Head of caudate nucleus (tissue), 42 donors: ENCODE data around the gene PAEP.
A peak's percentile ranks its signal among the peaks of the same experiment; 100 is the strongest.

Experiments
- DNase-seq, 42 donors: peaks; one replicate each; pipeline versions ENCODE4 v3.0.0 to v3.0.0-alpha.2; 2020 to 2021; ENCODE audit warnings: mixed read lengths in 7 of 42
- intact Hi-C: fragments of 100-400 bp; cut with DNase I; formaldehyde crosslinking; loops from one replicate; pipeline ENCODE4 v1.15.0; 2022

Gene PAEP

DNA sequence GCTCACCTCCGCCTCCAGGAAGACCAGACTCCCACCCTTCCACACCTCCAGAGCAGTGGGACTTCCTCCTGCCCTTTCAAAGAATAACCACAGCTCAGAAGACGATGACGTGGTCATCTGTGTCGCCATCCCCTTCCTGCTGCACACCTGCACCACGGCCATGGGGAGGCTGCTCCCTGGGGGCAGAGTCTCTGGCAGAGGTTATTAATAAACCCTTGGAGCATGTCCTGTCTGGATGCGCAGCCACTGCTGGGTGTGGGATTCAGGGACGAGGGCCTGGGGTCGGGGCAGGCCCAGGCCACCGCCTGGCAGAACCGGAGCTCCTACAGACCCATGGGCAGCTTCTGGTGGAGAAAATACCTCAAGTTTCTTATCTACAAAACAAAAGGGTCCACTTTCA lies 5.0 kb downstream of the PAEP start:
- DNase-seq: peak in 4 of 42 donors; percentile 8 to 13 (median 10)
- intact Hi-C loops: no loop called here

GRCh38 chr9:135567311-135567710 lies 5.8 kb downstream of the PAEP start:
- intact Hi-C loops: no loop called here
- DNase-seq: peak in 4 of 42 donors; percentile 3 to 25 (median 6)

- intact Hi-C loops: no loop called here
- peak in 2 of 42 donors; percentile 1 to 23 for DNase-seq
Measured at GRCh38 chr9:135568026-135568425, 6.5 kb downstream of the PAEP start.

DNA sequence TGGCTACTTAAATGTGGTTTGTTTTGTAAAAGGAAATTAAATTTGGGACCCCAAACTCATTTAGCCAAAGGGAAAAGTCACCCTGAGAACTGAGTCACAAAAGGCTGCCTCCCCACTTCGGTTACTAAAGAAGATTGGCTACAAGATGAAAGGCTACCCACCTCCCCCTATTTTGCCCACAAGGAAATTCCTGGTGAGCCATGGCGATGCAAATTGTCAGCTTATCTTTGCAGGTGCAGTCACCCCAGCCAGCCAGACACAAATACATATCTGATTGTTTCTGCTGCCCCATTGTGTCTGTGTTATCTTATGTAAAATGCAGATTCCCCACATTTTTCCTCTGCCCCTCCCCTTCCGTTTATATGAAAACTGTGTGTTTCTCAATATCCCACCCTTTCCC lies 8.9 kb downstream of the PAEP start:
- DNase-seq: no peak
- intact Hi-C loops: no loop called here

DNA sequence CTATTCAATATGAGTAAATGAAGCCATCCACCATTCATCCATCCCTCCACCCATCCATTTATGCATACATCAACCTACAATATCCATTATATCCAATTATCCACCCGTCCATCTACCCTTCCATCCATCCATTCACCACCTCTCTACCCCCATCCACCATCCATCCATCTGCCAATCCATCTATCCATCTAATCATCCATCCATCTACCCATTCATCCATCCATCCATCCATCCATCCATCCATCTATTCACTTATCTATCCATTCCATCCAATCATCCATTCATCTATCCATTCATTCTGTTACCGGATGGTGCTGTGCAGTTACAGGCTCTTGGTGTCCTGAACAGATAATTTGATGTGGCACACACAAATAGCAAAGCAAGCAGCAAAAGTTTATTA lies 10.7 kb downstream of the PAEP start:
- DNase-seq: no peak

GRCh38 chr9:135573124-135573523 lies 11.6 kb downstream of the PAEP start:
- DNase-seq: no peak
- intact Hi-C loops: no loop called here

More for the DNA sequence above, 10.7 kb downstream of the PAEP start:
- intact Hi-C loops: no loop called here

- peak in 3 of 42 donors; percentile 3 to 35 (median 10) for DNase-seq
- intact Hi-C loops: no loop called here
Measured at GRCh38 chr9:135574331-135574730, 12.8 kb downstream of the PAEP start.

DNA sequence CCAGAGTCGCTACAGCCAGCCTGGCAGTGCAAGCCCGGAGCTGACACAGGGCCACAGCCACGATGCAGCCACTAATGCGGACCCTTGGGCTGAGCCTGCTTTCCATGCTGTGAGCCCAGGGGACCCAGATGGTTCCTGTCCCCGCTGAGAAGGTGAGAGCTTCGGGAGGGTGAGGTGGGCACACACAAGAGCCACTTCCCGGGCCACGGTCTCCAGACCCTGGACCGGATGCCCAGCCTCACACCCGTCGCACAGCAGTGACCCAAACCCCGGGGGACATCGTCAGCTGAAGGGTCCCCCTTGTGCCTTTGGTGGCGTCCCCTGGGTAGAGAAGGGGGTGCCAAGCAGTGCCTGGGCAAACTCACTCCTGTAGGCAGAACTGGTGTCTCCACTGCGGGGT lies 13.4 kb downstream of the PAEP start:
- DNase-seq: peak in 3 of 42 donors; percentile 3 to 28 (median 7)
- intact Hi-C loops: no loop called here

DNA sequence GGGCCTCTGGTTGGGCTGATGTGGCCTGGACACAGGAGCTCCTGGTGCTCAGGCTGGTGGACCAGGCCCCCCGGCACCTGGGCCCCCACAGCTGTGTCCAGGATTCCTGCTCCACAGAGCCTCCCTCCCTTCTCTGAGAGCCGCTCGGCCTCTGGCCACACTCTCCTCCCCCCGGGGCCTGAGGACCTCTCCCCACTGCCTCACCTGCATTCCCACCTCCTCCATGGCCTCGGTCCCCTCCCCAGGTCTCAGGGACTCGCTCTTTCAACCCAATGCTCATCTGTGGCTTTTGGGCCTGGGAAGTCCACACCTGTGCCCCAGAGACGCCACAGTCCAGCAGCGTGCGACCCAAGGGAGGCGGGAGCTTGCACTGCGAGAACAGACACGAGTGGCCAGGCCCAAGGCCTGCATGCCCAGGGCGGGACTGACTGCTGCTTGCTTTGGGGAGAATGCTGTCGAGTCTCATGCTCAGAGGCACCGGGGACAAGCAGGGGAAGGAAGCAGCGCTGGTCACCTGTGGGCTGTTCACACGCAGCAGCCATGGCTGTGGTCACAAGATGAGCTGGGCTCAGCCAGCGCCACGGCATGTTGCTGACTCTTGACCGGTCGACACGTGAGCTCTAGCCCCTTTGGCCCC lies 14.6 kb downstream of the PAEP start:
- DNase-seq: peak in 4 of 42 donors; percentile 2 to 21 (median 13)
- intact Hi-C loops: no loop called here

DNA sequence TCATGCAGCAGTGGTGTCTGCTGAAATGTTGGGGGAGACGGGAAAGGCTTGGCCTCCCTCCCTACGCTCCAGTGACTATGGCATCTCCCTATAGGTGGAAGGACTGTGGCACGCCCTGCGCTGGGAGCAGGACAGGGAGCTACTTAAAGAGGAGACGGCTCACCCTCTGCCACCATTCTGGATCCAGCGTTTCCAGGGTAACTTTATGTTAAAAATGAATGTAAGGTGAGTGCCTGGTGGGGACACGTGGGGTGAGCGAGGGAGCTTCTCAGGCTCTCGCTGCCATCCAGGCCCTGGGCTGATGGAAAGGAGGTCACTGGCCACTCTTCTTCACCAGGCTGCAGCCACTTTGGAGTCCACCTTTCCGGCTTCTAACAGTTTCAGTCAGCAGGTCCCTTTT lies 15.7 kb downstream of the PAEP start:
- peak in 2 of 42 donors; percentile 11 to 18 for DNase-seq
- intact Hi-C loops: no loop called here

DNA sequence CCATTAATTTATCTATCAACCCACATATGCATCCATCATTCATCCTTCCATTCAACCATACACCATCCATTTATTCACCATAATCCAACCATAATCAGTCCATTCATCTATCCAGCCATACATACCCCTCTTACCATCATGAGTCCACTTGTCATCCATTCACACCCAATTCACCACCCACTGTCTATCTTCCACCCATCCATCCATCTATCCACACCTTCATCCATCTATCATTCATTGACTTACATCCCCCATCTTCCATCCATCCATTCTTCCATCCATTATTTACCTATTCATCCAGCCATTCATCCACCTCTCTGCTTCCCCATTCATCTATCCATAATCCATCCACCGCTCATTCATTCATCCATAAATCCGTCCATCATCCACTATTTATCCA lies 17.8 kb downstream of the PAEP start:
- intact Hi-C loops: no loop called here

GRCh38 chr9:135579889-135580660 lies 18.5 kb downstream of the PAEP start:
- intact Hi-C loops: no loop called here
- DNase-seq: peak in 1 of 42 donors; percentile 25

More for the DNA sequence above, 17.8 kb downstream of the PAEP start:
- DNase-seq: no peak

DNA sequence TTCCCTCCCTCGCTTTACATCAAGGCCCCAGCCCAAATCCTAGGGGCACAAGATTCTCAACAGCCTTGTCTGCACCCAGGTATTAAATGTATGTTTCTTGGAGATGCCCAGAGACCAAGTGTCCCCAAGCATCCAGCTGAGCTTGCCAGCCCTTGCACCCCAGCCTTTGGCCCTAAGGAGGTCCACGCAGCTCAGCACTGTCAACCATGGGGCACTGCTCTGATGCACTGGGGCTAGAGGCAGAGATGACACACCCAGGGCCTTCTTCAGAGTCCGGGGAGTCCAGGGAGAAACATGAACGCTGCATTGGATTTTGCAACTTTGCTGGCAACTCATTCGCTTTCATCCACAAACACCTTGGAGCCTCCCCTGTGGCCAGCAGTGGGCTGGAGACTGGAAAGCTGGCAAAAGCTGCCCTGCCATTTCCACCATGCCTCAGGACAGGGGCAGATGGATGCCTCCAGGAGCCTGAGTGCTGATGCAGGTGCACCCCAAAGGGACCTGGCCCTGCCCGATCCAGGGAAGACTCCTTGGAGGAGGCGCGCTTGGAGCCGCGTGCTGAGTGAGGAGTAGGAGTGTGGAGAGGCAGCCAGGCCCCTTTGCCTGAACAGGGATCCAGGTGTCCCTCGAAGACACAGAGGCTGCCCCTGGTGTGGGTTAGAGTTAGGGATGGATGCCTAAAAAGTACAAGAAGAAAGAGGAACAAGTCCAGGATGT lies 19.3 kb downstream of the PAEP start:
- intact Hi-C loops: no loop called here
- peak in 3 of 42 donors; percentile 4 to 25 (median 5) for DNase-seq

DNA sequence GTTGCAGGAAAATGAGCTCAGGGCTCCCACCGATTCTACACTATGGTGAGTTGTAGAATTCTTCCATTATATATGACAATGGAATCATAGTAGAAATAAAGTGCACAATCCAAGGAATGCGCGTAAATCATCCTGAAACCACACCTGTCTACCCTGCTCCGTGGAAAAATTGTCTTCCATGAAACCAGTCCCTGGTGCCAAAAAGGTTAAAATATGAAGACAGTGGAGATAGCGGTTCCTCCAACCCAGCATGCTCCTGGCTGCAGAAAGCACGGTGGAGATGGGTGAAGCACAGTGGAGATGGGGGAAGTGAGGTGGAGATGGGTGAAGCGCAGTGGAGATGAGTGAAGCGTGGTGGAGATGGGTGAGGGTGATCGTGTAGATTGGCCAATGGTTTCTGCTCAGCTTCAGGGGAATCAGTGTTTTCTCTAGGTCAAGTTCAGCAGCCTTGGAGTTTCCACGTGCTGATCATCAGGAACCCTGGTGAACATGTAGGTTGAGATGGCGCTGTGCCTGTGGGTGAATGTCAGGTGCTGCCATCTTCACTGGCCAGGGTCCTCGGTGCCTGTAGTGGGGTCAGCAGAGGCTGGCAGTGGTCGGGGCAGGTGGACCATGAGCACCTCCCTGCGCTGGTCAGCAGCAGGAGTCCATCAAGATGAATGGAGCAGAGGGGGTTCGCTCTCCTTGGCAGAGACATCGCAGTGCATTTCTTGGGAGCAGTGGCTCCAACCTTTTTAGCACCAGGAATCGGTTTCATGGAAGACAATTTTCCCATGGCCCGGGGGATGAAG lies 20.3 kb downstream of the PAEP start:
- DNase-seq: peak in 3 of 42 donors; percentile 11 to 19 (median 12)
- intact Hi-C loops: no loop called here

- intact Hi-C loops: no loop called here
- peak in 2 of 42 donors; percentile 27 for DNase-seq
Measured at GRCh38 chr9:135582541-135582940, 21.0 kb downstream of the PAEP start.

GRCh38 chr9:135582966-135583687 lies 21.6 kb downstream of the PAEP start:
- intact Hi-C loops: no loop called here
- peak in 3 of 42 donors; percentile 3 to 29 (median 27) for DNase-seq

GRCh38 chr9:135583688-135584011 lies 22.1 kb downstream of the PAEP start:
- peak in 3 of 42 donors; percentile 11 to 28 (median 13) for DNase-seq
- intact Hi-C loops: no loop called here

GRCh38 chr9:135584371-135584770 lies 22.8 kb downstream of the PAEP start:
- peak in 4 of 42 donors; percentile 10 to 30 (median 13) for DNase-seq
- intact Hi-C loops: no loop called here
